ENCODE results near the gene TPK1. TPM values are rescaled to one million over a fixed set of nuclear protein-coding genes. Genes with fewer than 3 reads are reported as not detected.

The TPK1 gene
- total RNA-seq, 2 donors from 2014 or later, result 4.5 to 5.1 TPM

GRCh38 chr7:144628176-144628575 lies 207.7 kb downstream of the TPK1 start:
- 60% methylated on average over 2 of the region's 2 CpGs for WGBS
- no peaks in the 10 kb centered on the region for H3K36me3 ChIP-seq

GRCh38 chr7:144622745-144623144 lies 213.1 kb downstream of the TPK1 start:
- no peaks in the 10 kb centered on the region for H3K27me3 ChIP-seq (replicated peaks; ENCODE audit: insufficient read depth)
- no peak overlapping the region for H3K4me3 ChIP-seq
- H3K27ac ChIP-seq, result no peak overlapping the region
- no peaks in the 10 kb centered on the region for H3K4me1 ChIP-seq (replicated peaks)
- WGBS, result 37% methylated on average over 3 of the region's 3 CpGs
- no peak for TF ChIP-seq POLR2A (IDR thresholded peaks at IDR 0.05)
- no peak for TF ChIP-seq CTCF (IDR thresholded peaks at IDR 0.05)
- no peak for TF ChIP-seq POLR2AphosphoS5 (IDR thresholded peaks at IDR 0.05)
- no peak for DNase-seq (ENCODE audit: low spot score)
- intact Hi-C loops (cut with DNase I), result no loop called here
- no peaks in the 10 kb centered on the region for H3K9me3 ChIP-seq
- no peaks in the 10 kb centered on the region for H3K36me3 ChIP-seq

More at GRCh38 chr7:144628176-144628575, 207.7 kb downstream of the TPK1 start:
- H3K27me3 ChIP-seq (replicated peaks; ENCODE audit: insufficient read depth), result no peaks in the 10 kb centered on the region
- intact Hi-C loops (cut with DNase I), result no loop called here
- H3K4me1 ChIP-seq (replicated peaks), result no peaks in the 10 kb centered on the region
- no peaks in the 10 kb centered on the region for H3K9me3 ChIP-seq
- no peak overlapping the region for H3K4me3 ChIP-seq
- DNase-seq (ENCODE audit: low spot score), result no peak
- TF ChIP-seq POLR2A (IDR thresholded peaks at IDR 0.05) (no peak), CTCF (IDR thresholded peaks at IDR 0.05) (no peak), POLR2AphosphoS5 (IDR thresholded peaks at IDR 0.05) (no peak)
- H3K27ac ChIP-seq, result no peak overlapping the region

GRCh38 chr7:144606261-144606660 lies 229.6 kb downstream of the TPK1 start:
- no peak for TF ChIP-seq POLR2AphosphoS5 (IDR thresholded peaks at IDR 0.05)
- TF ChIP-seq CTCF (IDR thresholded peaks at IDR 0.05), result no peak
- TF ChIP-seq POLR2A (IDR thresholded peaks at IDR 0.05), result no peak
- WGBS, result 43% methylated on average over 3 of the region's 3 CpGs
- intact Hi-C loops (cut with DNase I), result no loop called here

GRCh38 chr7:144596953-144597352 lies 238.9 kb downstream of the TPK1 start:
- no peak for TF ChIP-seq POLR2A (IDR thresholded peaks at IDR 0.05)
- no peak for TF ChIP-seq CTCF (IDR thresholded peaks at IDR 0.05)
- TF ChIP-seq POLR2AphosphoS5 (IDR thresholded peaks at IDR 0.05), result no peak
- intact Hi-C loops (cut with DNase I), result no loop called here
- no peaks in the 10 kb centered on the region for H3K4me1 ChIP-seq (replicated peaks)
- no peaks in the 10 kb centered on the region for H3K36me3 ChIP-seq
- H3K9me3 ChIP-seq, result no peaks in the 10 kb centered on the region
- H3K27me3 ChIP-seq (replicated peaks; ENCODE audit: insufficient read depth), result no peaks in the 10 kb centered on the region
- DNase-seq (ENCODE audit: low spot score), result no peak
- no peak overlapping the region for H3K27ac ChIP-seq
- H3K4me3 ChIP-seq, result no peak overlapping the region
- 96% methylated on average over 4 of the region's 4 CpGs for WGBS

More at GRCh38 chr7:144606261-144606660, 229.6 kb downstream of the TPK1 start:
- no peaks in the 10 kb centered on the region for H3K9me3 ChIP-seq
- no peak overlapping the region for H3K4me3 ChIP-seq
- H3K36me3 ChIP-seq, result no peaks in the 10 kb centered on the region
- H3K4me1 ChIP-seq (replicated peaks), result no peaks in the 10 kb centered on the region
- no peak overlapping the region for H3K27ac ChIP-seq
- DNase-seq (ENCODE audit: low spot score), result no peak
- no peaks in the 10 kb centered on the region for H3K27me3 ChIP-seq (replicated peaks; ENCODE audit: insufficient read depth)

- no peak overlapping the region for H3K4me3 ChIP-seq
- TF ChIP-seq POLR2AphosphoS5 (IDR thresholded peaks at IDR 0.05), result no peak
- TF ChIP-seq POLR2A (IDR thresholded peaks at IDR 0.05), result no peak
- TF ChIP-seq CTCF (IDR thresholded peaks at IDR 0.05), result no peak
- no peaks in the 10 kb centered on the region for H3K27me3 ChIP-seq (replicated peaks; ENCODE audit: insufficient read depth)
- no peaks in the 10 kb centered on the region for H3K36me3 ChIP-seq
- intact Hi-C loops (cut with DNase I), result no loop called here
- no peaks in the 10 kb centered on the region for H3K4me1 ChIP-seq (replicated peaks)
- no peak overlapping the region for H3K27ac ChIP-seq
- H3K9me3 ChIP-seq, result no peaks in the 10 kb centered on the region
- DNase-seq (ENCODE audit: low spot score), result no peak
Observed at GRCh38 chr7:144594580-144594979, 241.3 kb downstream of the TPK1 start.
